Esophagus squamous epithelium (tissue), 4 donors: ENCODE data around the gene KIAA1217.

ENCODE experiments used
- CTCF ChIP-seq, 6 experiments: fragments of 450-650 bp in 4 of 6; fragments of 200-600 bp in 2 of 6; sonication (generic) in 2 of 6; IDR thresholded peaks; one replicate each; pipeline ENCODE4 v1.5.1; 2016 to 2019; ENCODE audit warnings: antibody characterized with exemption in 6 of 6, mild to moderate bottlenecking in 4 of 6, moderate library complexity in 4 of 6
- POLR2A ChIP-seq, 4 donors: fragments of 450-650 bp; IDR thresholded peaks; one replicate each; pipeline ENCODE4 v1.6.1; 2017; ENCODE audit warnings: antibody characterized with exemption in 4 of 4, mild to moderate bottlenecking in 4 of 4, moderate library complexity in 3 of 4

GRCh38 chr10:24502006-24502405 is 293.1 kb downstream of the KIAA1217 start:
- TF ChIP-seq POLR2A (IDR thresholded peaks at IDR 0.05), result no peak
- no peak for TF ChIP-seq CTCF (IDR thresholded peaks at IDR 0.05)
